Adrenal gland (tissue), 5 donors: Measurements from ENCODE around the gene GSTA3.

ENCODE experiments used
- POLR2A ChIP-seq, 2 donors: fragments of 450-650 bp; IDR thresholded peaks; one replicate each; pipeline ENCODE4 v1.6.1; 2017; ENCODE audit warnings: antibody characterized with exemption in 2 of 2, mild to moderate bottlenecking in 2 of 2, moderate library complexity in 1 of 2
- TF ChIP-seq, protein P1 (sequence below), 6 experiments: fragments of 450-650 bp in 4 of 6; fragments of 200-600 bp in 2 of 6; sonication (generic) in 1 of 6; IDR thresholded peaks; 1 replicate in 5 of 6; 2 replicates in 1 of 6; pipeline versions ENCODE4 v1.5.1 to v1.8.0; 2016 to 2021; ENCODE audit warnings: antibody characterized with exemption in 6 of 6, mild to moderate bottlenecking in 2 of 6, moderate library complexity in 1 of 6
- donor health status: DM: no; HTN: no; CAD: no.

DNA sequence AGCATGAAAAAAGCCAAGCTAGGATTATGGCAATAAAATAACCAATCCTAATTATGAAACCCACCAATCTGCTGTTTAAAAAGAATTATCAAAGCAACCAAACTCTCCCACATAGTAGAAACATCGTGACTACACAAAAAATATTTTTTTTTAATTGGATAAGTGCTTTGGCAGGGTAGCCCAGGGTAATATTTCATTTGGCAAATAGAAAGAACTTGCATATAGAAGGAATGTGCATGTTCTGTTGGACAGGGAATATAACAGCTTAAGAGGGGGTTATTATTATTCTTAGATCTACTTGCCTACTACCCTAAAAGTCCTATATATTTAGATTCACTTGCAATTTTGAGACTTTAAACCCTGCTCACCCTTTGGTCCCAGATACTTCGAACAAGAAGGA is 972 bp downstream of the GSTA3 start:
- TF ChIP-seq, protein P1, sequence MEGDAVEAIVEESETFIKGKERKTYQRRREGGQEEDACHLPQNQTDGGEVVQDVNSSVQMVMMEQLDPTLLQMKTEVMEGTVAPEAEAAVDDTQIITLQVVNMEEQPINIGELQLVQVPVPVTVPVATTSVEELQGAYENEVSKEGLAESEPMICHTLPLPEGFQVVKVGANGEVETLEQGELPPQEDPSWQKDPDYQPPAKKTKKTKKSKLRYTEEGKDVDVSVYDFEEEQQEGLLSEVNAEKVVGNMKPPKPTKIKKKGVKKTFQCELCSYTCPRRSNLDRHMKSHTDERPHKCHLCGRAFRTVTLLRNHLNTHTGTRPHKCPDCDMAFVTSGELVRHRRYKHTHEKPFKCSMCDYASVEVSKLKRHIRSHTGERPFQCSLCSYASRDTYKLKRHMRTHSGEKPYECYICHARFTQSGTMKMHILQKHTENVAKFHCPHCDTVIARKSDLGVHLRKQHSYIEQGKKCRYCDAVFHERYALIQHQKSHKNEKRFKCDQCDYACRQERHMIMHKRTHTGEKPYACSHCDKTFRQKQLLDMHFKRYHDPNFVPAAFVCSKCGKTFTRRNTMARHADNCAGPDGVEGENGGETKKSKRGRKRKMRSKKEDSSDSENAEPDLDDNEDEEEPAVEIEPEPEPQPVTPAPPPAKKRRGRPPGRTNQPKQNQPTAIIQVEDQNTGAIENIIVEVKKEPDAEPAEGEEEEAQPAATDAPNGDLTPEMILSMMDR (IDR thresholded peaks at IDR 0.05) = no peak
- TF ChIP-seq POLR2A (IDR thresholded peaks at IDR 0.05) = no peak
